Measurements from ENCODE around the gene VPS8. TPM values are rescaled to one million over a fixed set of nuclear protein-coding genes. Genes with fewer than 3 reads are reported as not detected.

VPS8 gene
- total RNA-seq, 1 experiment from 2014 or later, result 39.7 TPM

- Histone ChIP-seq H3K4me2 (ENCODE audit: insufficient read depth, insufficient read length, low read length) (no peak overlapping the region), H4K91ac (ENCODE audit: insufficient read length, low read depth, low read length) (no peak overlapping the region), H3K4me1 (ENCODE audit: insufficient read depth, low read length) (no peaks in the 10 kb centered on the region), H4K20me1 (ENCODE audit: control insufficient read depth, insufficient read depth, insufficient read length) (no peaks in the 10 kb centered on the region), H3K23ac (ENCODE audit: insufficient read length, low read depth, low read length) (no peak overlapping the region), H2BK5ac (ENCODE audit: insufficient read length, low read length) (no peak overlapping the region), H3K79me1 (ENCODE audit: insufficient read depth, low read depth, low read length, poor library complexity, severe bottlenecking) (no peaks in the 10 kb centered on the region), H2AFZ (ENCODE audit: low read length) (no peak overlapping the region), H3K79me2 (ENCODE audit: insufficient read depth, low read length) (no peaks in the 10 kb centered on the region), H3K18ac (ENCODE audit: insufficient read length, low read depth, low read length) (no peak overlapping the region), H3K4ac (ENCODE audit: low read depth, low read length) (no peak overlapping the region), H4K8ac (replicated peaks; ENCODE audit: insufficient read length, low read depth, low read length) (no peak overlapping the region), H3K27ac (ENCODE audit: insufficient read length, low read depth, low read length) (no peak overlapping the region), H3K56ac (ENCODE audit: insufficient read length, low read depth, low read length) (no peak overlapping the region), H3K23me2 (ENCODE audit: insufficient read length, low read depth, low read length, poor library complexity, severe bottlenecking) (no peaks in the 10 kb centered on the region), H4K5ac (ENCODE audit: insufficient read length, low read depth, low read length) (no peak overlapping the region), H2BK120ac (ENCODE audit: low read depth, low read length, poor library complexity, severe bottlenecking) (no peak overlapping the region), H3K9ac (ENCODE audit: extremely low read depth, insufficient read length, low read length) (no peak overlapping the region), H3T11ph (ENCODE audit: low read length) (no peak overlapping the region), H3K27me3 (ENCODE audit: insufficient read depth, low read length) (no peaks in the 10 kb centered on the region), H2BK12ac (ENCODE audit: insufficient read length, low read depth, low read length) (no peak overlapping the region), H2AK5ac (ENCODE audit: insufficient read length, low read length) (no peak overlapping the region), H2BK15ac (ENCODE audit: low read depth, low read length) (no peak overlapping the region), H3K9me3 (ENCODE audit: control insufficient read depth, low read depth, low read length) (peaks cover 17% of the 10 kb centered on the region), H3K14ac (ENCODE audit: insufficient read depth, low read length) (no peak overlapping the region), H2BK20ac (ENCODE audit: low read depth, low read length, poor library complexity, severe bottlenecking) (no peak overlapping the region)
- TF ChIP-seq CTCF (conservative IDR thresholded peaks at IDR 0.05), result no peak
- no peak for DNase-seq
- no CpG with 5 or more reads among the region's 1 CpG for WGBS (ENCODE audit: extremely low coverage, insufficient read length, low lambda C conversion rate)
- Mint-ChIP-seq H3K4me3 (no peak overlapping the region), H3K27me3 (ENCODE audit: low read depth) (no peaks in the 10 kb centered on the region), H3K36me3 (ENCODE audit: insufficient read depth in 1 of 3, low read depth in 3 of 3) (peaks cover 26 to 32% (median 30%) of the 10 kb centered on the region in 3 experiments), H3K9me3 (peaks cover 16 to 27% of the 10 kb centered on the region in 2 experiments), H3K4me1 (peaks cover 8 to 12% of the 10 kb centered on the region in 2 experiments), H3K27ac (no peak overlapping the region)
Measured at GRCh38 chr3:185021256-185021655, 209.3 kb downstream of the VPS8 start.
